HG03066 (cell line): ENCODE data around the gene CADPS2.

Source experiments
- ATAC-seq: cut with Tn5 transposase; IDR thresholded peaks from one replicate; pipeline ENCODE4 v1.9.1; 2021; ENCODE audit warnings: low read depth; ENCODE audit not compliant: unreplicated experiment

CADPS2 gene

GRCh38 chr7:122790132-122790531 lies 96.1 kb downstream of the CADPS2 start:
- no peak for ATAC-seq

DNA sequence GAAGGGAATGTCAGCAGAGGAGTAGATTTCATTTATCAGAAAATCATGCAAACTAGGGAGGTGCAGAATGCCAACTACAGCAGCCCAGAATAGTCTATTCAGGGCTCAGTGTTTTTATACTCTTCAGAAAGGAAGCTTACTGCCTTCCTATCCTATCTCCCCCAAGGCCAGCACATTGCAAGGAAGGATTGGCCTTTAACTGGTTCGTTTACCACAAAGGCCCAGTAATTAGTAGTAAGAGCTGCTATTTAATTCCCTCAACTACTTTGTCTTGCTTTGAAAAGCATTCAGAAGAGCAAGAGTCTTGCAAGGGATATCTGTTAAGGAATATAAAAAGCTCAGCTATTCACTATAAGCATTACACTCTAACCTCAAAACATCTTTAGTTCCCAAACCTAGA lies 97.1 kb downstream of the CADPS2 start:
- ATAC-seq = no peak

DNA sequence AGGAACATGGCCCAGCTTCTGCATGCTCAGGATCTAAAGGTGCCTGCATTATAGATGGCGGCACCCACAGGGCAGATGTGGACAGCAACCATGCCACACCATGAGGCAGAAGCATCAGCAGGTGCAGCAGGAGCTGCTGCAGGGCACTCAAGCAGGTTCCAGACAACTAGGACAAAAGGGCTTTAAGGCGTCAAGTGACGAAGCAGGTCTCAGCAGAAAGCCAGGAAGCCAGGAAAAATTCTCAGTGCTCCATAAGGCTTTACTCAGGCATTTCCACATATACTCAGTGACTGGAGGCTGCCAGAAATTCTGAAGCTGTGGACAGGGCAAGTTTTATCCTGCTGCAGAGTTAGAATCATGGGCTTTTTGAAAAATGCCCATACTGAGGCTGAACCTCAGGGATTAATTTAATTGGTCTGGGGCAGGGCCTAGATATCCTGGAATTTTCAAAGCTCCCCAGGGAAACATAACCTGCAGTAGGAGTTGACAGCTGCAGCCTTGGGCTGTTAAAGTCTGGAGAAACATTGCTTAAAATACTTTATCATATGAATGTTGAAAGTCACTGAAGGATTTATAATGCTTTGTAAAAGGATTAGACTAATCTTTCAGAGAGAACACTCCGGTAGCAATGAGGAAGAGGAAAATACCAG lies 115.4 kb downstream of the CADPS2 start:
- no peak for ATAC-seq

DNA sequence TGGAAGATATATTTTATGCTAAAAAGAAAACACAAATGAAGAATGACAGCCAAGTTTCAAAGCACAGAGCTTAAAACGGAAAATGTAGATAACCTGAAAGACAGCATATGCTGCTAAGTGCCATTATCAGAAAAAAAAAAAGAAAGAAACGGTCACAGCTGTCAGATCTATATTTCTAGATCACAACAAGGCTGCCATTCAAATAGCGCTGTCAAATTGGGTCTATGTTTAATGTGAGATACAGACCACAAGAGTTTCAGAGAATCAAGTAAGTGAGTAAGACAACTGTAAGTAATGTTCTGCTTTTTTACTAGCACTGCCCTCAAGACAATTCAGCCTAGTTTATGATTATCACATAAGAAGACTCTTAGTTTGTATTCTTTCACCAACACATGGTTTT lies 117.4 kb downstream of the CADPS2 start:
- no peak for ATAC-seq

- no peak for ATAC-seq
These were observed 118.9 kb downstream of the CADPS2 start for GRCh38 chr7:122767339-122767738.

DNA sequence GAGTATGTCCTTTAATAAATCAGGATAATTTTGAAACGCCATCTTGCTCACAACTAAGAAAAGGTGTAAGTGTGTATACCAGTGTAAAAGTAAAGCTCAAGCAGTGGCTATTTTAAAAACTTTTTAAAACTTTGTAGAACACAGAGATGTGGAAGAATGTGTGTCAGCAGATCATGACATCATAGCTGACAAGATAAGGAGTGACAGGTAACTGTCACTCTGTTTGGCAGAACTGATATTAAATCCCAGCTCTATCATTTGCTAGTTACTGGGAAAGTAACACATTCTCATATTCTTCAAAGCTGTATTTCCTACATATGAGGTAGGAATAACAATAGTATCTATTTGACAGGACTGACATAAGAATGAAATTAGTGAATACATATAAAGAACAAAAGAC lies 119.7 kb downstream of the CADPS2 start:
- no peak for ATAC-seq

- no peak for ATAC-seq
These were observed 121.4 kb downstream of the CADPS2 start for GRCh38 chr7:122764902-122765301.

- ATAC-seq = no peak
These were observed 122.2 kb downstream of the CADPS2 start for GRCh38 chr7:122764020-122764419.

DNA sequence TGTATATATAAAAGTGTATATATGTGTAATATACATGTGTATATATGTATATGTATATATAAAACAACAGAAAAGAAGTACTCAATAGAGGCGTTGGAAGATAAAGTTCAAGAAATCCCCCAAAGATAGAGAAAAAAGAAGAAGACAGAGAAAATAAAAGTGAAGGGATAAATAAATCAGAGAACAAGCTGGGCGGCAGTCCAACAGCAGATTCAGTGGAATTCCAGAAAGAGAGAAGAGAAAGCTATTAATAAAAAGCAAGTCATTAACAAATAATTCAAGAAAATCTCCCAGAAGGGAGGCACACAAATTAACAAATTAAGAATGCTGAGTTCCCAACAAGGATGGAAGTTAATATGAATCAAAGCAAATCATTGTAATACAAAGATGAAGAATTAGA lies 124.2 kb downstream of the CADPS2 start:
- ATAC-seq = no peak

DNA sequence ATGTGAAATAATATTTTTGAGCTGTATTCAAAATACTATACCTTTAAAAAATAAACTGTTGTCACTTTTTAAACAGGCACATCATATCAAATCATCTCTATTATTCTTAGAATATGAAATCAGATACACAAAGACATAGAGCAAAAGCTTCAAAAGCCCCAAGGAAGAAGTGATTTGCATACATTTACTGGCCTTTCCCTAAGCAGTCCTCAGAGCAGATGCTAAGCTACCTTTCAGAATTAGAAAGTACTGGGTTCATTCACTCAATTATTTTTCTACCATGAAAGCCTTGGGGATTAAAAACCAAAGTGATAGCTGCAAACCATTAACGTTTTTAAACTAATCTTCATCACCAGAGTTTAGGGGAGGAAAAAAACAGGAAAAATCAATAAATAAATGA lies 127.8 kb downstream of the CADPS2 start:
- no peak for ATAC-seq

DNA sequence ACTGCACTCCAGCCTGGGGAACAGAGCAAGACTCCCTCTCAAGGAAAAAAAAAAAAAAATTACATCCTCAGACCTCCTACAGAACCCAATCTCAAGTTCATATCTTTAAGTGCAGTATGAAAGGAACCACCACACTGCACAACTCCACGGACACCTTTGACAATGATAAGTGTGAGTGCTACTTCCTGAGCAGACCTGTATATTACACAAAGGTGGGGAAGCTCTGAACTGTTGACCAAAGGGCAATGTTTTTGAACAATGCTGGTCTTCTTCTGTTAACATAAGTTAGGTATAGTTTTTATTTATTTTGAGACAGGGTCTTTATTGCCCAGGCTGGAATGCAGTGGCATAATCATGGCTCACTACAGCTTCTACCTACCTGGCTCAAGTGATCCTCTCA lies 129.4 kb downstream of the CADPS2 start:
- ATAC-seq = no peak

DNA sequence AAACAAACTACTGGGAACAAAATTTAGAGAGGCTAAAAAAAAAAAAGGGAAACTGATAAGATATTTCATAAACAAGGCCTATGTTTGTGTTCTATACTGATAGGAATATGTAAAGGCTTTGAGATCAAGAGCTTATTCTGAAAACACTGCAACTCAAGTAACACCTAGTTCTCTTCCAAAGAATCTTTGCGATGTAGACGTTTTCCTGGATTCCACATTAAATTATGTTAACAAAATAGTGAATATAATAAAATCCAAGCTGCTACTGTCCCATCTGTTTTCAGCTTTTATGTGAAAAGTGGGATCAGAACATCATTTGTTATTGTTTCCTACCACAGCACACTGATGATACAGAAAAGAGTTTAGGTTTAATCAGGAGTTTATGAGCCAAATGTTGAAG lies 130.6 kb downstream of the CADPS2 start:
- ATAC-seq = no peak

- no peak for ATAC-seq
These were observed 133.7 kb downstream of the CADPS2 start for GRCh38 chr7:122752583-122752982.

- no peak for ATAC-seq
These were observed 135.9 kb downstream of the CADPS2 start for GRCh38 chr7:122750389-122750788.

- ATAC-seq = no peak
These were observed 138.1 kb downstream of the CADPS2 start for GRCh38 chr7:122748195-122748594.

- ATAC-seq = no peak
These were observed 139.3 kb downstream of the CADPS2 start for GRCh38 chr7:122746948-122747347.

- ATAC-seq = no peak
These were observed 143.0 kb downstream of the CADPS2 start for GRCh38 chr7:122743211-122743610.

DNA sequence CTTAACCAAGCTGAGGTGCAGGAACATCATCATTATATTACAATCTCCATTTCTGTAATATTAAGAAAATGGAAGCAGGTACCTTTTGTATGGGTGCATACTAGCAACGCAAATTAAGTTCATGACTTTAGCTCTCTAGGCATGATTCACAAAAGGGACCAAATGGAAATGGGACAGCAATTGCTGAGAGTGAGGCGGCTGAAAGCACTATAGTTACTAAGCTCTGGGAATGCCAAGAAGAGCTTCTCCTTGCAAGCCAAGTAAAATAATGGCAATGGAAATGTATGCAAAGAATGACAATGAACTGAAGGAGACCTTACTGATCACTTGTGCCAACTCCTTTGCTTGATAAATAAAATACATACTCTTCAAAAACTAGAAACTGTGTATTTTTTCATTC lies 147.3 kb downstream of the CADPS2 start:
- no peak for ATAC-seq

DNA sequence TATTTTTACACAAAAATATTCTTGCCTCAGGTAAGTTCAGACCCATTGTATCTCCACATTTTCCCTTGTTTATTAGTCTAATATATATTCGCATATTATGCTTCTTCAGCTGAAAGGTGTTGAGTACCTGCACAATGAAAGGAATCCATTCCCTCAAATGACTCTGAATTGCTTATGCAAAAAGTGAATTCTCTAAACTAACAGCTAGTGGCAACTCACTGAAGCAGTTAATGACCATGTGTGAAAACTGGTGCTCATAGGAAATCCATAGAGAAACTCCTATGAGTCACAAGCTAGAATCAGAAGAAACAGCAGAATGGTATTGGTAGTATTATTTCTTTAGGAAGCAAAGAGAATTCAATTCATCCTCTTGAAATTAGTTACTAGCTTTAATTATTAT lies 150.1 kb downstream of the CADPS2 start:
- no peak for ATAC-seq

- ATAC-seq = no peak
These were observed 158.5 kb downstream of the CADPS2 start for GRCh38 chr7:122727759-122728158.

DNA sequence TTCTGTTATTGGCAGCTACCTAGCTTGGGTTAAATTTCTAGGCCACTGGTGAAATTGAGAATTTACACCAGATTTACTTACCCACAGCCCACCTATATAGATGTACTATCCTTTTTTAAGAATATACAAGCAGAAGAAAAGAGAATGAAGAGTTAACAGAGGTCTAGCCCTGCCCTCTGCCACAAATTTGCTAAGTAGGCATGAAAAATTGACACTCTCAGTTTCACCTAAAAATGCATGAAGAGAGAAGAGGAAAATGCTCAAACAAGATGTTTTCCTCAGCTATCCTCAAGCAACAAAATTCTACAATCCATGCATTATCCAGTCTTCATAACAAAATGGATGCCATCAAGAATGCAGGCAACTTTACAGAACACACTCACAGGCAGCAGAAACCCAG lies 158.9 kb downstream of the CADPS2 start:
- no peak for ATAC-seq

DNA sequence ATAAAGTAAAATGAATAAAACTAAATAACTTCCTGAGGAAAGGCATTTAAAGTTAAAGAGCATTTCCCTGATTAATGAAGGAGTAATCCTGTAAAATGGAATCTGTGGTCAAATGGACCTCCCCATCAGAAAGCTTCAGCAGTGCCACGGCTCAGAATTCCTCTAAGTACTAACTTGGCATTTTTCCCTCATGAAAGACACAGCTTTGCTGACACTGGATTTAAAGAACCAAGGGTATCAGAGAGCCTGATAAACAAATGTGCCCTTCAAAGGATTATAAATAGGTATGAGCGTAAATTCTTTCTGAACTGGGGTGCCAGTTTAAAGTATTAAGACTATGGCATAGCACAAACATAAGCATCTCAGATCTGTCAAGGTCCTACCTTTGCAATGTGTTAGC lies 159.4 kb downstream of the CADPS2 start:
- ATAC-seq = no peak

- ATAC-seq = no peak
These were observed 161.9 kb downstream of the CADPS2 start for GRCh38 chr7:122724366-122724765.
